ENCODE data around the gene CRYAA.
"Not testable (repeated sequence)": the region's sequence is repeated elsewhere in the genome, so short reads cannot be mapped to it uniquely, and the experiment has no call there.

- TF ChIP-seq RAD21 (conservative IDR thresholded peaks at IDR 0.05); EZH2 (IDR thresholded peaks at IDR 0.05; ENCODE audit: borderline replicate concordance, insufficient read depth, low read length, poor library complexity, severe bottlenecking); POLR2AphosphoS5 (IDR thresholded peaks at IDR 0.05): not testable (repeated sequence)
- TF ChIP-seq, protein P1, sequence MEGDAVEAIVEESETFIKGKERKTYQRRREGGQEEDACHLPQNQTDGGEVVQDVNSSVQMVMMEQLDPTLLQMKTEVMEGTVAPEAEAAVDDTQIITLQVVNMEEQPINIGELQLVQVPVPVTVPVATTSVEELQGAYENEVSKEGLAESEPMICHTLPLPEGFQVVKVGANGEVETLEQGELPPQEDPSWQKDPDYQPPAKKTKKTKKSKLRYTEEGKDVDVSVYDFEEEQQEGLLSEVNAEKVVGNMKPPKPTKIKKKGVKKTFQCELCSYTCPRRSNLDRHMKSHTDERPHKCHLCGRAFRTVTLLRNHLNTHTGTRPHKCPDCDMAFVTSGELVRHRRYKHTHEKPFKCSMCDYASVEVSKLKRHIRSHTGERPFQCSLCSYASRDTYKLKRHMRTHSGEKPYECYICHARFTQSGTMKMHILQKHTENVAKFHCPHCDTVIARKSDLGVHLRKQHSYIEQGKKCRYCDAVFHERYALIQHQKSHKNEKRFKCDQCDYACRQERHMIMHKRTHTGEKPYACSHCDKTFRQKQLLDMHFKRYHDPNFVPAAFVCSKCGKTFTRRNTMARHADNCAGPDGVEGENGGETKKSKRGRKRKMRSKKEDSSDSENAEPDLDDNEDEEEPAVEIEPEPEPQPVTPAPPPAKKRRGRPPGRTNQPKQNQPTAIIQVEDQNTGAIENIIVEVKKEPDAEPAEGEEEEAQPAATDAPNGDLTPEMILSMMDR (IDR thresholded peaks at IDR 0.05; ENCODE audit: poor library complexity, severe bottlenecking) = not testable (repeated sequence)
- TF ChIP-seq, protein P2, sequence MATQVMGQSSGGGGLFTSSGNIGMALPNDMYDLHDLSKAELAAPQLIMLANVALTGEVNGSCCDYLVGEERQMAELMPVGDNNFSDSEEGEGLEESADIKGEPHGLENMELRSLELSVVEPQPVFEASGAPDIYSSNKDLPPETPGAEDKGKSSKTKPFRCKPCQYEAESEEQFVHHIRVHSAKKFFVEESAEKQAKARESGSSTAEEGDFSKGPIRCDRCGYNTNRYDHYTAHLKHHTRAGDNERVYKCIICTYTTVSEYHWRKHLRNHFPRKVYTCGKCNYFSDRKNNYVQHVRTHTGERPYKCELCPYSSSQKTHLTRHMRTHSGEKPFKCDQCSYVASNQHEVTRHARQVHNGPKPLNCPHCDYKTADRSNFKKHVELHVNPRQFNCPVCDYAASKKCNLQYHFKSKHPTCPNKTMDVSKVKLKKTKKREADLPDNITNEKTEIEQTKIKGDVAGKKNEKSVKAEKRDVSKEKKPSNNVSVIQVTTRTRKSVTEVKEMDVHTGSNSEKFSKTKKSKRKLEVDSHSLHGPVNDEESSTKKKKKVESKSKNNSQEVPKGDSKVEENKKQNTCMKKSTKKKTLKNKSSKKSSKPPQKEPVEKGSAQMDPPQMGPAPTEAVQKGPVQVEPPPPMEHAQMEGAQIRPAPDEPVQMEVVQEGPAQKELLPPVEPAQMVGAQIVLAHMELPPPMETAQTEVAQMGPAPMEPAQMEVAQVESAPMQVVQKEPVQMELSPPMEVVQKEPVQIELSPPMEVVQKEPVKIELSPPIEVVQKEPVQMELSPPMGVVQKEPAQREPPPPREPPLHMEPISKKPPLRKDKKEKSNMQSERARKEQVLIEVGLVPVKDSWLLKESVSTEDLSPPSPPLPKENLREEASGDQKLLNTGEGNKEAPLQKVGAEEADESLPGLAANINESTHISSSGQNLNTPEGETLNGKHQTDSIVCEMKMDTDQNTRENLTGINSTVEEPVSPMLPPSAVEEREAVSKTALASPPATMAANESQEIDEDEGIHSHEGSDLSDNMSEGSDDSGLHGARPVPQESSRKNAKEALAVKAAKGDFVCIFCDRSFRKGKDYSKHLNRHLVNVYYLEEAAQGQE (IDR thresholded peaks at IDR 0.05; ENCODE audit: borderline replicate concordance) = not testable (repeated sequence)
Measured at GRCh38 chr21:43149344-43149743, 19.5 kb upstream of the CRYAA start.

All from neural cell (in vitro differentiated cells).